GM19395 (cell line): Measurements from ENCODE around the gene UTS2B.
A peak's percentile ranks its signal among the peaks of the same experiment; 100 is the strongest.

Experiments
- ATAC-seq: cut with Tn5 transposase; IDR thresholded peaks from one replicate; pipeline ENCODE4 v1.9.1; 2021; ENCODE audit warnings: mild to moderate bottlenecking, moderate library complexity; ENCODE audit not compliant: unreplicated experiment

UTS2B gene, protein sequence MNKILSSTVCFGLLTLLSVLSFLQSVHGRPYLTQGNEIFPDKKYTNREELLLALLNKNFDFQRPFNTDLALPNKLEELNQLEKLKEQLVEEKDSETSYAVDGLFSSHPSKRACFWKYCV

GRCh38 chr3:191329654-191330529 lies at the start of gene UTS2B:
Gene UTS2B (minus strand): TSS chr3:191330526. CDS start chr3:191282189, 48,337 bp downstream.
- peak; percentile 21 for ATAC-seq

GRCh38 chr3:191380001-191380400 lies 49.7 kb upstream of the UTS2B start:
- ATAC-seq, result no peak

- ATAC-seq, result no peak
Measured at GRCh38 chr3:191379446-191379845, 49.1 kb upstream of the UTS2B start.

- peak; percentile 41 for ATAC-seq
Measured at GRCh38 chr3:191378142-191378812, 48.0 kb upstream of the UTS2B start.

GRCh38 chr3:191376516-191377141 lies 46.3 kb upstream of the UTS2B start:
- no peak for ATAC-seq

DNA sequence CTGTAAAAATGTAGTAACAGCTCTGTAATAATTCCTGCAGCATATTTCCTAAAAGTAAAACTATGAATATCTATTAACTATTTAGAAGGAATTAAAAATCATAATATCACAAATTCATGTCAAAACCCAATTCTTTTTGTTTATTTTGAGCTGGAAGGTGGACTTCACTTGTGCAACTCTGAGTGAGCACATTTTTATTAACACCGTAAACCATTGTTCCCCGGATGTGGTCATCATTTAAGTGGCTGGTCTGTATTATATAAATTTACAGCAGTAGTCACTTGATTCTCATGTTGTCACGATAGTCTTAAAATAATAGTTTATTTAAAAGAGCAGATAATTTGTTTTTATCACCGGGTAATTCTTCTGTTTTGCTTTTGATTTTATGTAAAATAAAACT lies 43.0 kb upstream of the UTS2B start:
- ATAC-seq, result no peak

DNA sequence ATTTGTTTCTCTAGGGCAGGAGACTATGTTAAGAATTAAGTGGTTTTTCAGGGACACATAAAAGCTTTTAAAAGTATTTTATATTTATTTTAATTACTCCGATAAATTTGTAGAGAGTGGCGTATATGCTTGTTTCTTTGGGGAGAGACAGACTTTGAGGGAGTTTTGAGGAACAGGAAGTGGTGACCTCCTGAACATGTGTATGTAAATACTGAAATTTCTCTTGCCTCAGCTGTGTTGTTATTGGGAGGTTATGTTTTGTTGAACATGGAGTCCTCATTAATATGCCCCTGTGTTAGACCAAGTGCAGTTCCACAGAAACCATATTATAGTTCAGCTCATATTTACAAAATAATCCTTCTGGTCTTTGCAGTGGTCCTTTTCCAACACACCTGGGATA lies 41.8 kb upstream of the UTS2B start:
- peak; percentile 65 for ATAC-seq

DNA sequence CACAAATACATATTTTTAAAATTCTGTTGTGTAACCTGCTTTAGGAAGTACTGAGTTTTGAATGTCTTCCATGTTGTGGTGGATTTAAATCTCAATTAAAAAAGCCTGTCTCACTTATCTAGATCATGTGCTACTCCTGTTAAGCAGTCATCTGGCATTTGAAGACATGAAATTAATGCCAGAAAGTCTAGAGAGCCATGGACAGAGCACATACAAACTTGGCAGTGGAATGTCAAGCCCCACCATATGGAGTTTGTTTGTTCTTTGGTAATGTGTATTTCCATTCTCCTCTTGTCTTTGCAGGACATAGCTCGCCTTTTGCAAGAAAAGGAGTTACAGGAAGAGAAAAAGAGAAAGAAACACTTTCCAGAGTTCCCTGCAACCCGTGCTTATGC lies 39.3 kb upstream of the UTS2B start:
- ATAC-seq, result no peak

GRCh38 chr3:191368755-191369615 lies 38.7 kb upstream of the UTS2B start:
- ATAC-seq, result no peak

DNA sequence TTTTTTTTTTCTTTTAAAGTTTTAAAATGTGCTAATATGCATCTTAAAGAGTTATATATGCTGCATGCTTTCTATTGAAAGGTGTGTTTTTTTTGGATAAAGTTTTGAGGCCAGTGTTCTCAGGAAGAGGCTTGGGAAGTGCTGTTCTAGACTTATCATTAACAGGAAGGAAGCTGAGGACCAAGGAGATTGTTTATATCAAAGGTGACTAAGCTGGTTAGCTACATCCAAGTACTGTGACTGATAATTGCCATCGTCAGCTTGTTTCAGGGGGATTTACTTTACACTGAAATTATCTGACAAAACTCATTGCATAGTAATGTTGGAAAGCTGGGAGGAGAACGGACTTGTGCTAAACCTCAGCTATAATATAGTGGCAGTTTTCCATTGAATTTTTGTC lies 36.3 kb upstream of the UTS2B start:
- no peak for ATAC-seq

DNA sequence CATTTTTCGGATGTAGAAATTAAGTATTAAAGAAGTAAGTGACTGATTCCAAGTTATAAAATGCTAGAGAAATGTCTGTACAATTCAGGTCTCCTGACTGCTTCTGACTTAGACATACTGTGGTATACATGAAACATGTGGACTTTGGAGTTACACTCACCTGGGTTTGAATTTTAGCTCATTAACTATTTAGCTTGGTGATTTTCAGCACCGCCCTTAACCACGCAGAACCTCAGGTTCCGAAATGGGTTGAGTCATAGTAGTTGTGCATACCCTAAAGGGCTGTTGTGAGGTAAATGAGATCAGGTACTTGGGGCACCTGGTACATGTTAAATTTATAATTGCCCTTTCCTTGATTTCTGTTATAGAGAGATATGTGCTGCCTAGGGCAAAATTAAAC lies 32.9 kb upstream of the UTS2B start:
- no peak for ATAC-seq

- ATAC-seq, result no peak
Measured at GRCh38 chr3:191362524-191363090, 32.3 kb upstream of the UTS2B start.

DNA sequence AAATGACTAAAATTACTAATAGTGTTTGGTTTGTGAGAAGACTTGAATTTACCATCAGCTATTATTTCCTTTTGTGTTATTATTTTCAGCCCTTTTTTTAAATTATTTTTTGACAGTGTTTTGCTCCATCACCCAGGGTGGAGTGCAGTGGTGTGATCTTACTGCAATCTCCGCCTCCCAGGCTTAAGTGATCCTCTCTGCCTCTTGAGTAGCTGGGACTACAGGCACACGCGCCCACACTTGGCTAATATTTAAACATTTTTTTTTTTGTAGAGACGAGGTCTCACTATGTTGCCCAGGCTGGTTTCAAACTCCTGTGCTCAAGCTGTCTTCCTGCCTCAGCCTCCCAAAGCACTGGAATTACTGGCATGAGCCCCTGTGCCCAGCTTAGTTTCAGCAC lies 31.7 kb upstream of the UTS2B start:
- no peak for ATAC-seq

GRCh38 chr3:191361456-191361855 lies 31.1 kb upstream of the UTS2B start:
- ATAC-seq, result no peak

GRCh38 chr3:191360620-191361019 lies 30.3 kb upstream of the UTS2B start:
- ATAC-seq, result no peak

GRCh38 chr3:191358929-191359328 lies 28.6 kb upstream of the UTS2B start:
- ATAC-seq, result no peak

GRCh38 chr3:191357909-191358308 lies 27.6 kb upstream of the UTS2B start:
- ATAC-seq, result no peak

- no peak for ATAC-seq
Measured at GRCh38 chr3:191356631-191357439, 26.5 kb upstream of the UTS2B start.

GRCh38 chr3:191355406-191355805 lies 25.1 kb upstream of the UTS2B start:
- peak; percentile 76 for ATAC-seq
